ENCODE measurements around the gene USP50.

GRCh38 chr15:50487287-50487686 lies 59.2 kb downstream of the USP50 start:
- TF ChIP-seq USF1 (IDR thresholded peaks at IDR 0.05; ENCODE audit: borderline replicate concordance, low read depth), result no peak
- TF ChIP-seq, protein P1, sequence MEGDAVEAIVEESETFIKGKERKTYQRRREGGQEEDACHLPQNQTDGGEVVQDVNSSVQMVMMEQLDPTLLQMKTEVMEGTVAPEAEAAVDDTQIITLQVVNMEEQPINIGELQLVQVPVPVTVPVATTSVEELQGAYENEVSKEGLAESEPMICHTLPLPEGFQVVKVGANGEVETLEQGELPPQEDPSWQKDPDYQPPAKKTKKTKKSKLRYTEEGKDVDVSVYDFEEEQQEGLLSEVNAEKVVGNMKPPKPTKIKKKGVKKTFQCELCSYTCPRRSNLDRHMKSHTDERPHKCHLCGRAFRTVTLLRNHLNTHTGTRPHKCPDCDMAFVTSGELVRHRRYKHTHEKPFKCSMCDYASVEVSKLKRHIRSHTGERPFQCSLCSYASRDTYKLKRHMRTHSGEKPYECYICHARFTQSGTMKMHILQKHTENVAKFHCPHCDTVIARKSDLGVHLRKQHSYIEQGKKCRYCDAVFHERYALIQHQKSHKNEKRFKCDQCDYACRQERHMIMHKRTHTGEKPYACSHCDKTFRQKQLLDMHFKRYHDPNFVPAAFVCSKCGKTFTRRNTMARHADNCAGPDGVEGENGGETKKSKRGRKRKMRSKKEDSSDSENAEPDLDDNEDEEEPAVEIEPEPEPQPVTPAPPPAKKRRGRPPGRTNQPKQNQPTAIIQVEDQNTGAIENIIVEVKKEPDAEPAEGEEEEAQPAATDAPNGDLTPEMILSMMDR (IDR thresholded peaks at IDR 0.05), result no peak
